Right cardiac atrium (tissue), 5 donors: ENCODE data around the gene KIRREL2. TPM values are rescaled to one million over a fixed set of nuclear protein-coding genes. Genes with fewer than 3 reads are reported as not detected.

Source experiments
- ATAC-seq, 2 donors: fragments of 200-7000 bp; cut with Tn5 transposase; one replicate each; pipeline versions ENCODE4 v1.8.0 to v1.9.1; 2020; ENCODE audit warnings: moderate library complexity in 2 of 2, mild to moderate bottlenecking in 1 of 2
- DNase-seq, 3 donors: peaks; one replicate each; pipeline ENCODE4 v3.0.0-alpha.2; 2020
- H3K27ac ChIP-seq: one replicate; pipeline ENCODE4 v1.5.1; 2013; ENCODE audit warnings: mild to moderate bottlenecking, low read length, control low read depth, moderate library complexity
- H3K27me3 ChIP-seq: one replicate; pipeline ENCODE4 v1.6.1; 2013; ENCODE audit not compliant: control insufficient read depth, insufficient read depth
- H3K4me1 ChIP-seq: one replicate; pipeline ENCODE4 v1.6.1; 2013; ENCODE audit warnings: low read length; ENCODE audit not compliant: control insufficient read depth, insufficient read depth
- H3K4me3 ChIP-seq: one replicate; pipeline ENCODE4 v1.5.1; 2013; ENCODE audit warnings: low read length, control low read depth
- H3K9me3 ChIP-seq: one replicate; pipeline ENCODE4 v1.6.1; 2013; ENCODE audit warnings: low read length; ENCODE audit not compliant: control insufficient read depth
- WGBS: extraction: QIAGEN DNeasy Blood & Tissue Kit; methylation state at CpG from one replicate; pipeline ENCODE4 v1.1.7; 2013; 5-methylcytosine and 5-hydroxymethylcytosine counted together
- intact Hi-C, 4 donors: fragments of 100-400 bp; cut with DNase I; formaldehyde crosslinking; loops; one replicate each; pipeline versions ENCODE4 v1.11.0 to v1.14.0; 2022 to 2023
- polyA plus RNA-seq: library from polyadenylated mRNA; stranded (reverse); fragments of 200-250 nt; gene quantifications from one replicate; pipeline ENCODE4 v1.2.3, GENCODE V29; 2013
- total RNA-seq, 4 donors: library from RNA; stranded (reverse); fragmentation: NEBNext Ultra II Directional; extraction: Animal tissue kit (Norgen Biotek cat#: 25700); gene quantifications; one replicate each; pipeline ENCODE4 v1.2.1, GENCODE V29; 2021
- donor health status: healthy with polysubstance abuse.
- donor health status: DM: no; HTN: yes; CAD: no.
- donor health status: DM: no; HTN: no; CAD: no.
- donor health status: DM: no; HTN: yes; CAD: no; lungs with severe emphysema.
- donor health status: DM: yes; HTN: yes; CAD: no.

The KIRREL2 gene
- total and polyA plus RNA-seq, 5 donors, result not detected

DNA sequence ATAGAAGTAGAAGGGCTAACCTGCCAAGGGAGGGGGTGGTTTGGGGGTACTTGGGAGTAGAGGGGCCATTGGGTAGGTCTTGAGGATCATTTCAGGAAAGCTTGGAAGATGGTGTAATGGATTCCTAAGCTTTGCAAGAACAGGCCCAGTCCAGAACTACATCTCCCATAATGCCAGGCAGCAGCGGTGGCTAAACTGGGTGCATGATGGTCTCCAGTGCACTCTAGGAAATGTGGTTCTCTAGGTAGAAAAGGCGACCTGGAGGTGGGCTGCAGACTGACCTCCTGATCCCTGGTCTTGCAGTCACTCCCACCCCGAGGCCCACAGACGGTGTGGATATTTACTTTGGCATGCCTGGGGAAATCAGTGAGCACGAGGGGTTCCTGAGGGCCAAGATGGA is 15.5 kb downstream of the KIRREL2 start:
- no peaks in the 10 kb centered on the region for H3K4me1 ChIP-seq
- no peak for ATAC-seq

DNA sequence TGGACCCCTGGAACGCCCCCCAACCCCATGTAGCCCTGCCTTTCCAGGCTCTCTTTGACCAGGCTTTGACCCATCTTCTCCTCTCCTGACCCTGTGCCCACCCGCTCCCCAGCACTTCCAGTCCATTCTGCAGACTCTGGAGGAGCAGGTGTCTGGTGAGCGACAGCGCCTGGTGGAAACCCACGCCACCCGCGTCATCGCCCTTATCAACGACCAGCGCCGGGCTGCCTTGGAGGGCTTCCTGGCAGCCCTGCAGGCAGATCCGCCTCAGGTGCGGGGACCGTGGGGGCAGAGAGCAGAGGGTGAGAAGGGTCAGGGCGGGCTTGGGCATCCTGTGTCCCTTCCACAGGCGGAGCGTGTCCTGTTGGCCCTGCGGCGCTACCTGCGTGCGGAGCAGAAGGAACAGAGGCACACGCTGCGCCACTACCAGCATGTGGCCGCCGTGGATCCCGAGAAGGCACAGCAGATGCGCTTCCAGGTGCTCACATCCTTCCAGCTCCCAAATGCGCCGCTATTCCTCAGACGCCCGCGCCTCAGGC is 17.8 kb downstream of the KIRREL2 start:
- Histone ChIP-seq H3K9me3 (no peaks in the 10 kb centered on the region), H3K27ac (no peak overlapping the region), H3K4me3 (no peak overlapping the region), H3K4me1 (no peaks in the 10 kb centered on the region), H3K27me3 (no peaks in the 10 kb centered on the region)
- WGBS, result 93% methylated on average over 32 of the region's 32 CpGs
- no peak for ATAC-seq
- intact Hi-C loops, result no loop called here
- peak in 2 of 3 donors; percentile 34 to 51 for DNase-seq

More for the DNA sequence above, 15.5 kb downstream of the KIRREL2 start:
- intact Hi-C loops, result no loop called here
- H3K27me3 ChIP-seq, result no peaks in the 10 kb centered on the region
- no peaks in the 10 kb centered on the region for H3K9me3 ChIP-seq
- peak in 2 of 3 donors; percentile 12 to 13 for DNase-seq
- no peak overlapping the region for H3K4me3 ChIP-seq
- no peak overlapping the region for H3K27ac ChIP-seq
- WGBS, result 79% methylated on average over 5 of the region's 5 CpGs

DNA sequence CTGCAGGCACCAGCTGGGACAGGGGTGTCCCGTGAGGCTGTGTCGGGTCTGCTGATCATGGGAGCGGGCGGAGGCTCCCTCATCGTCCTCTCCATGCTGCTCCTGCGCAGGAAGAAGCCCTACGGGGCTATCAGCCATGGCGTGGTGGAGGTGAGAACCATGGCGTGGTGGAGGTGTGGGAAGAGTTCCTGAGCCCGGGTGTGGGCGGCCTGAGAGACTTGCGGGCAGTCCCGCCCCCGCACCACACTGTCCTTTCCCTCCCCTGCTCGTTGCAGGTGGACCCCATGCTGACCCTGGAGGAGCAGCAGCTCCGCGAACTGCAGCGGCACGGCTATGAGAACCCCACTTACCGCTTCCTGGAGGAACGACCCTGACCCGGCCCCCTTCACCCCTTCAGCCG is 22.4 kb downstream of the KIRREL2 start:
- Histone ChIP-seq H3K27me3 (no peaks in the 10 kb centered on the region), H3K9me3 (no peaks in the 10 kb centered on the region), H3K4me3 (no peak overlapping the region), H3K27ac (no peak overlapping the region), H3K4me1 (no peaks in the 10 kb centered on the region)
- WGBS, result 58% methylated on average over 23 of the region's 23 CpGs
- ATAC-seq, result peak in 1 of 2 donors; percentile 7
- intact Hi-C loops, result no loop called here
- DNase-seq, result peak in 2 of 3 donors; percentile 35 to 44

DNA sequence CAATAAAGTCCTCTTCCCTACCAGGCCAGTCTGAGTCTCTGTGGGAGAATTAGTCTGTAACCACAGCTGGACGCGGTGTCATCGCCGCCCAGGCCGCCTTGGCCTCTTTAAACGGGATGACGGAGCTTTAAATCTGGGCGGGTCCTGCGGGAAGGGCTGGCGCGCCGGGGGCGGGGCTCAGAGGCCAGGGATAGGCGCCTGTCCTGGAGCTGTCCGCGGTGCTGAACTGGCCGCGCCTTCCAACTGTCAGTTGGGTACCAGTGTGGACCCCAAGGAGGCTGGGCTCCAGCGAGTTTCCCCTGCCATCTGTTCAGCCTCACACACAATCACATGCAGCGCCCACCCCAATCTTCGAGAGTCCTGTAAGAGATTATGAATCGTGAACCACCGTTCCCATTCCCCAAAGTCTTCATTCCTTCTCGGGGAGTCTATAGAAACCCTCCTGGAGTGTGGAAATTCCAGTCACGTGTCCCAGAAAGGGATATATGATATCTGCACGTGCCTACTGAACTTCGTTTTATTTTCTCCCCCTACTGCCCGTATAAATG is 23.1 kb downstream of the KIRREL2 start:
- Histone ChIP-seq H3K9me3 (no peaks in the 10 kb centered on the region), H3K27ac (no peak overlapping the region), H3K4me1 (no peaks in the 10 kb centered on the region), H3K27me3 (no peaks in the 10 kb centered on the region), H3K4me3 (no peak overlapping the region)
- peak; percentile 94 to 95 for ATAC-seq
- intact Hi-C loops, result loop anchor here in 3 of 4 donors (5.0 to 10.0 kb wide), 2 partner anchors 52 to 55 kb away; partner anchors contain the start of gene LRFN3 (in 1 of the 3)
- peak; percentile 95 to 97 (median 97) for DNase-seq
- WGBS, result 2% methylated on average over 28 of the region's 28 CpGs

DNA sequence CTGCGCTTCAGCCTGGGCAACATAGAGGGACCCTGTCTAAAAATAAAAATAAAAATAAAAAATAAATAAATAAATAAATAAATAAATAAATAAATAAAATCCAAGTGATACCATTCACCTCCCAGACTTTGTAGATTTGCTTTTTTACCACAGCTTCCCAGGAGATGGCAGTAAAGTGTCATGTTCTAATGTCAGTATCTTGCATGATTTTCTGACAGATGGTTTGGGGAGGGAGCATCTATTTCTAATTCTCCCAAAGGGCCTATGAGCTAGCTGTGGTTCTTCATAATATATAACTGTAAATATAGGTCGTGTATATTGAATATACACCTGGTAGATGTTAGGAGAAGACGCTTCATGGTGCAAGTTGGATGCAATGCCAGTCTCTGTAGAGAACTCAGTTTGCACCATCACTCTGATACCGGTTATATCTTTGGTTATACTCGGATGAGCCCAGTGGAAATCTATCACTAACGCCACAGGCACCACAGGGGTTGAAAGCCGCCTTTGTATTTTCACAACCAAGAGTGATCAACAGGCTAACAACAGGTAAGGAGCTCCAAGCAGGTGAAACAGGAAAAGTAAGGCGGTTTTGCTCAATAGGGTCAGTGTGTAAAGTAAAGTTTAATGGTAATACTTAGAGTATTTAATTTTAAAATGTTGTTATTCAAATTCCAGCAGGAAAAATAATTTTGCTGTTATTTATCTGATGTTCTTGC is 25.6 kb downstream of the KIRREL2 start:
- Histone ChIP-seq H3K4me3 (no peak overlapping the region), H3K27me3 (no peaks in the 10 kb centered on the region), H3K9me3 (no peaks in the 10 kb centered on the region), H3K27ac (no peak overlapping the region), H3K4me1 (no peaks in the 10 kb centered on the region)
- intact Hi-C loops, result loop anchor here in 3 of 4 donors (5.0 to 10.0 kb wide), 2 partner anchors 50 to 53 kb away; partner anchors contain the start of gene LRFN3 (in 1 of the 3)
- no peak for ATAC-seq
- DNase-seq, result no peak
- WGBS, result 19% methylated on average over 8 of the region's 8 CpGs

DNA sequence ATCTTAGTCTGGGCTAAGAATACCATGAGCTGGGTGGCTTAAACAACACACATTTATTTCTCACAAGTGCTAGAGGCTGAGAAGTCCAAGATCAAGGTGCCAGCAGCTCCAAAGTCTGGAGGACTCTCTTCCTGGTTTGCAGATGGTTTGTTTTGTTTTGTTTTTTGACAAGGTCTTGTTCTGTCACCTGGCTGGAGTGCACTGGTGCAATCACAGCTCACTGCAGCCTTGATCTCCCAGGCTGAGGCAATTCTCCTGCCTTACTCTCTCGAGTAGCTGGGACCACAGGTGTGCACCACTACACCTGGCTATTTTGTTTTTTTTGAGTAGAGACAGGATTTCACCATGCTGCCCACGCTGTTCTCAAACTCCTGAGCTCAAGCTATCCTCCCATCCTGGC is 27.2 kb downstream of the KIRREL2 start:
- no peaks in the 10 kb centered on the region for H3K27me3 ChIP-seq
- H3K4me3 ChIP-seq, result no peak overlapping the region
- H3K9me3 ChIP-seq, result no peaks in the 10 kb centered on the region
- no peak for ATAC-seq
- no peak for DNase-seq
- H3K4me1 ChIP-seq, result no peaks in the 10 kb centered on the region
- intact Hi-C loops, result loop anchor here in 3 of 4 donors (5.0 to 10.0 kb wide), 2 partner anchors 48 to 51 kb away; partner anchors contain the start of gene LRFN3 (in 1 of the 3)
- H3K27ac ChIP-seq, result no peak overlapping the region
- 70% methylated on average over 2 of the region's 2 CpGs for WGBS

DNA sequence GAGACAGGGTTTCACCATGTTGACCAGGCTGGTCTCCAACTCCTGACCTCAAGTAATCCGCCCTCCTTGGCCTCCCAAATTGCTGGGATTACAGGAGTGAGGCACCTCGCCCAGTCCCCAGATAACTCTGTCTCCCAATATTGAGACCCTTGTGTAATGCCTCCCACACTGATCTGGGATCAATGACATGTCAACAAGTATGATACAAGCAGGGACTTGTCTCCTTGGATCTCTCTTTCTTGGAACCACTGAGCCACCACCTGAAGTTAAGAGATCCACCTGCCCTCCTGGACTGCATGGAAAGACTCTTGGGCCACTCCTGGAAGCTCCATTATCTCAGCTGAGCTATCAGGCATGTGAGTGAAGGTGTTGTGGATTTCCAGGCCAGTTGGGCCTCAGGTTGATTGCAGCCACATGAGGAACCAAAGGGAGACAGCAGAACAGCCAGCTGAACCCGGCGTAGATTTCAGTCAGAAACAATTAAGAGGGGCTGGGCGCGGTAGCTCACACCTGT is 28.6 kb downstream of the KIRREL2 start:
- Histone ChIP-seq H3K4me3 (no peak overlapping the region), H3K4me1 (no peaks in the 10 kb centered on the region), H3K27me3 (no peaks in the 10 kb centered on the region), H3K27ac (no peak overlapping the region), H3K9me3 (no peaks in the 10 kb centered on the region)
- intact Hi-C loops, result loop anchor here in 1 of 4 donors (10.0 kb wide), 1 partner anchor 50 kb away; the partner anchor contains the start of gene LRFN3
- WGBS, result 90% methylated on average over 6 of the region's 6 CpGs
- DNase-seq (peak in 1 of 3 donors; percentile 27), ATAC-seq (no peak)

DNA sequence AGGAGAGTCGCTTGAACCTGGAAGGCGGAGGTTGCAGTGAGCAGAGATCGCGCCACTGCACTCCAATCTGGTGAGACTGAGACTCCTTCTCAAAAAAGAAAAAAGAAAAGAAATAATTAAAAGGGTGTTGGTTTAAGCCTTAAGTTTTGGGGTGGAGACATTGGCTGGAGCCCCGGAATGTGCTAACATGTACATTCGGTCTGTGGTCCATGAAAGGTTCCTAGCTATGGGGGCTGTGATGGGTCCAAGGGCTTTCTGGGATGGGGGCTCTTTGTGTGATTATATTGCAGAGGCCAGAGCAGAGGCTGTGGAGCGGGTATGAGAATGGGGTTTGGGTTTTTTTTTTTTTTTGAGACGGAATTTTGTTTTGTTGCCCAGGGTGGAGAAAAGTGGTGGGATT is 29.2 kb downstream of the KIRREL2 start:
- Histone ChIP-seq H3K9me3 (no peaks in the 10 kb centered on the region), H3K4me1 (no peaks in the 10 kb centered on the region), H3K4me3 (no peak overlapping the region), H3K27me3 (no peaks in the 10 kb centered on the region), H3K27ac (no peak overlapping the region)
- intact Hi-C loops, result loop anchor here in 1 of 4 donors (10.0 kb wide), 1 partner anchor 49 kb away; the partner anchor contains the start of gene LRFN3
- WGBS, result 95% methylated on average over 8 of the region's 8 CpGs
- no peak for DNase-seq
- no peak for ATAC-seq

DNA sequence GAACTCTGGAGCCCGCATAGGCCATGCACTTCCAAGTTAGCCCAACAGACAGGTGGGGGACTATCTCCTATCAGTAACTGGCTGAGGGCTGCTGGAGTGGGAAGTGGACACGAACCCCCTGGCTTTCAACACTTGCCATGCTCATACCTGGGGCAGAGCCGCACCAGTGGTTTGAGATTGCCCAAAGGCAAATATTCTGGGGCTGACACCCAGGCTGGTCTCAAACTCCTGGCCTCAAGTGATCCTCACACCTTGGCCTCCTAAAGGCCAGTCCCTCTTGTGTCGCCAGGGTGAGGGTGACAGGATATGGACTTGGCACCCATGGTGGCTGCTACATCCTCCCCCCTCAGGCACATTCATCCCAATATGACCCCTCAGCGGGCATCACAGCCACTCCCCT is 30.5 kb downstream of the KIRREL2 start:
- Histone ChIP-seq H3K4me1 (no peaks in the 10 kb centered on the region), H3K27me3 (no peaks in the 10 kb centered on the region), H3K4me3 (no peak overlapping the region), H3K9me3 (no peaks in the 10 kb centered on the region), H3K27ac (no peak overlapping the region)
- intact Hi-C loops, result loop anchor here in 1 of 4 donors (10.0 kb wide), 1 partner anchor 48 kb away; the partner anchor contains the start of gene LRFN3
- ATAC-seq (no peak), DNase-seq (no peak)
- WGBS, result 90% methylated on average over 5 of the region's 5 CpGs

DNA sequence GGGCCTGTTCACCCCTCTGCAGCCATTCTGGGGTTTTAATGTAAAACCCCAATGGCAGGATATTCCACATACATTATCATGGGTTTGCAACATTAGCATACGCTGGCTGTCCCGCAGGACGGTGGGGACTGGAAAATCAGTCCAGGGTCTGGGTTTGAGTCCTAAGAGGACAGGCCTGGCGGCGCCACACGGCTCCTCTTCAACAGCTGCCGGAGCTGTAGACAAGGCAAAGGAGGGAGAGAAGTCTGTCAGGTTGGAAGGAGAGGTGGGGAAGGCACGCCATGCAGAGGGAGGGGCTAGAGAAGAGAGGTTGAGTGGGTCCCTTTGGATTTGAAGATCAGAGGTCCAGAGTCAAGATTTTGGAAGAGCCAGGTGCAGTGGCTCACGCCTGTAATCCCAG is 31.7 kb downstream of the KIRREL2 start:
- Histone ChIP-seq H3K4me3 (no peak overlapping the region), H3K9me3 (no peaks in the 10 kb centered on the region), H3K27ac (no peak overlapping the region), H3K27me3 (no peaks in the 10 kb centered on the region), H3K4me1 (no peaks in the 10 kb centered on the region)
- DNase-seq (peak in 1 of 3 donors; percentile 2), ATAC-seq (no peak)
- intact Hi-C loops, result loop anchor here in 1 of 4 donors (10.0 kb wide), 1 partner anchor 46 kb away; the partner anchor contains the start of gene LRFN3
- 93% methylated on average over 9 of the region's 9 CpGs for WGBS
